PC-3 (cell line): ENCODE measurements around the gene ADGRF5. TPM values are rescaled to one million over a fixed set of nuclear protein-coding genes. Genes with fewer than 3 reads are reported as not detected.

Source experiments
- ATAC-seq: fragments of 200-7000 bp; cut with Tn5 transposase; 2 replicates; pipeline ENCODE4 v1.9.1; 2020; ENCODE audit warnings: mild to moderate bottlenecking, moderate library complexity
- BruUV-seq: library from RNA; stranded (reverse); fragments of 400-500 nt; replicated peaks from 2 replicates; lab custom pipeline; 2021; lab: Mats Ljungman, UMichigan
- CTCF ChIA-PET: fragments of 300-600 bp; sonication (Branson Sonifier 250); formaldehyde crosslinking; loops from one replicate; lab custom pipeline; 2022; ENCODE audit warnings: antibody characterized with exemption; lab: Charles Lee
- POLR2A ChIA-PET: fragments of 300-600 bp; sonication (Branson Sonifier 250); formaldehyde crosslinking; loops from one replicate; lab custom pipeline; 2022; ENCODE audit warnings: antibody characterized with exemption; ENCODE audit not compliant: unreplicated experiment; lab: Charles Lee
- DNase-seq: peaks from one replicate; pipeline ENCODE4 v3.0.0-alpha.2; 2015
- H2AFZ ChIP-seq: fragments of 300-600 bp; sonication (generic); 2 replicates; pipeline ENCODE4 v1.6.0; 2016; ENCODE audit warnings: antibody characterized with exemption, low read length
- H3F3A ChIP-seq: fragments of 300-600 bp; sonication (generic); one replicate; pipeline ENCODE4 v1.6.0; 2017; ENCODE audit warnings: antibody characterized with exemption, low read length, control low read depth, mild to moderate bottlenecking; ENCODE audit not compliant: unreplicated experiment
- H3K27ac ChIP-seq: fragments of 300-600 bp; sonication (generic); 2 replicates; pipeline ENCODE4 v1.5.1; 2016; ENCODE audit warnings: mild to moderate bottlenecking, low read length
- H3K27me3 ChIP-seq: fragments of 300-600 bp; sonication (generic); 2 replicates; pipeline ENCODE4 v1.6.1; 2016; ENCODE audit warnings: low read length, mixed read lengths
- H3K36me3 ChIP-seq: fragments of 300-600 bp; sonication (generic); 2 replicates; pipeline ENCODE4 v1.6.1; 2016; ENCODE audit warnings: low read depth, mixed run types, low read length, mixed read lengths
- H3K4me1 ChIP-seq: fragments of 300-600 bp; sonication (generic); 2 replicates; pipeline ENCODE4 v1.5.1; 2016; ENCODE audit warnings: low read length; ENCODE audit not compliant: insufficient read depth
- H3K4me2 ChIP-seq: fragments of 300-600 bp; sonication (generic); 2 replicates; pipeline ENCODE4 v1.6.0; 2016; ENCODE audit warnings: low read length
- H3K4me3 ChIP-seq: fragments of 300-600 bp; sonication (generic); 2 replicates; pipeline ENCODE4 v1.5.1; 2016; ENCODE audit warnings: mild to moderate bottlenecking, low read length, mixed read lengths
- H3K79me2 ChIP-seq: fragments of 300-600 bp; sonication (generic); 2 replicates; pipeline ENCODE4 v1.6.1; 2017; ENCODE audit warnings: low read length, mixed read lengths
- H3K9ac ChIP-seq: fragments of 300-600 bp; sonication (generic); 2 replicates; pipeline ENCODE4 v1.6.0; 2016; ENCODE audit warnings: mild to moderate bottlenecking, low read length
- H3K9me2 ChIP-seq: fragments of 300-600 bp; sonication (generic); replicated peaks from 2 replicates; pipeline ENCODE4 v1.6.1; 2016; ENCODE audit warnings: mixed run types, low read length, mixed read lengths
- H3K9me3 ChIP-seq: fragments of 300-600 bp; sonication (generic); 2 replicates; pipeline ENCODE4 v1.6.1; 2016; ENCODE audit warnings: low read length, mixed read lengths
- H4K20me1 ChIP-seq: fragments of 300-600 bp; sonication (generic); 2 replicates; pipeline ENCODE4 v1.6.1; 2016; ENCODE audit warnings: low read length, mixed read lengths
- EZH2 ChIP-seq: fragments of 300-600 bp; sonication (generic); IDR thresholded peaks from one replicate; pipeline ENCODE4 v1.6.1; 2017; ENCODE audit warnings: antibody characterized with exemption, mild to moderate bottlenecking, low read length; ENCODE audit not compliant: unreplicated experiment
- EZH2phosphoT487 ChIP-seq: fragments of 300-600 bp; sonication (generic); IDR thresholded peaks from 2 replicates; pipeline ENCODE4 v1.6.1; 2018; ENCODE audit warnings: mild to moderate bottlenecking, antibody characterized with exemption, low read length, borderline replicate concordance
- intact Hi-C: fragments of 100-400 bp; cut with micrococcal nuclease; formaldehyde crosslinking; loops from 2 replicates; pipeline ENCODE4 v1.9.0; 2023
- total RNA-seq: library from RNA; depleted of rRNA; stranded (reverse); fragments of >200 nt; gene quantifications from 2 replicates; pipeline ENCODE4 v1.2.3, GENCODE V29; 2014
- TF ChIP-seq, protein P1 (sequence below): fragments of 300-600 bp; sonication (generic); conservative IDR thresholded peaks from 2 replicates; pipeline ENCODE4 v1.5.1; 2017; ENCODE audit warnings: antibody characterized with exemption, low read depth, mild to moderate bottlenecking, low read length

Gene ADGRF5
- total RNA-seq, 1 experiment from 2014 or later, result 1.6 TPM

DNA sequence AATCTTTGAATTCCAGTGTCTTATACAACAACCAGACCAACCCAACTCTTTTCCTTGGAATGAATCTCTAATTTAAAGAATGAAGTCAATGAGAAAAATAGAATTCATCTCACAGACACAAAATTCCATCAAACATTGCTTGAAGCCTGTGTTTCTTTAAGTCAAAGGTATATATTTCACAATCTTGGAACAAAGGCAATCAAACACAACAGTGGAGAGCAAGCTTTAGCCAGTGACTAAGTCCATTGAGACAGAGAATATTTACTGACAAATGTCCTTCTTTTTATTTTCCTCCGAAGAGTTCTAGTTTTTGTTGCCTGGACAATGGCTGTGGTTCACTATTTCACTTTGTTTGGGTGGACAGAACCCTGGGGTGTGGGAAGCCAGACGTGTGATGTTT lies 92.8 kb downstream of the ADGRF5 start:
- Histone ChIP-seq H3K27ac (no peak overlapping the region), H2AFZ (no peak overlapping the region), H3K27me3 (no peaks in the 10 kb centered on the region), H3K9me2 (no peaks in the 10 kb centered on the region), H4K20me1 (no peaks in the 10 kb centered on the region), H3K9ac (no peak overlapping the region), H3K4me3 (no peak overlapping the region), H3K4me2 (no peak overlapping the region), H3K79me2 (no peaks in the 10 kb centered on the region), H3F3A (no peaks in the 10 kb centered on the region), H3K36me3 (no peaks in the 10 kb centered on the region), H3K4me1 (no peaks in the 10 kb centered on the region), H3K9me3 (no peaks in the 10 kb centered on the region)
- POLR2A ChIA-PET, result no interaction called here
- intact Hi-C loops, result no loop called here
- no peak for ATAC-seq
- TF ChIP-seq EZH2 (no peak), EZH2phosphoT487 (no peak)
- TF ChIP-seq, protein P1, sequence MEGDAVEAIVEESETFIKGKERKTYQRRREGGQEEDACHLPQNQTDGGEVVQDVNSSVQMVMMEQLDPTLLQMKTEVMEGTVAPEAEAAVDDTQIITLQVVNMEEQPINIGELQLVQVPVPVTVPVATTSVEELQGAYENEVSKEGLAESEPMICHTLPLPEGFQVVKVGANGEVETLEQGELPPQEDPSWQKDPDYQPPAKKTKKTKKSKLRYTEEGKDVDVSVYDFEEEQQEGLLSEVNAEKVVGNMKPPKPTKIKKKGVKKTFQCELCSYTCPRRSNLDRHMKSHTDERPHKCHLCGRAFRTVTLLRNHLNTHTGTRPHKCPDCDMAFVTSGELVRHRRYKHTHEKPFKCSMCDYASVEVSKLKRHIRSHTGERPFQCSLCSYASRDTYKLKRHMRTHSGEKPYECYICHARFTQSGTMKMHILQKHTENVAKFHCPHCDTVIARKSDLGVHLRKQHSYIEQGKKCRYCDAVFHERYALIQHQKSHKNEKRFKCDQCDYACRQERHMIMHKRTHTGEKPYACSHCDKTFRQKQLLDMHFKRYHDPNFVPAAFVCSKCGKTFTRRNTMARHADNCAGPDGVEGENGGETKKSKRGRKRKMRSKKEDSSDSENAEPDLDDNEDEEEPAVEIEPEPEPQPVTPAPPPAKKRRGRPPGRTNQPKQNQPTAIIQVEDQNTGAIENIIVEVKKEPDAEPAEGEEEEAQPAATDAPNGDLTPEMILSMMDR, result no peak
- no TSS peak for BruUV-seq
- CTCF ChIA-PET, result no interaction called here
- DNase-seq, result no peak

DNA sequence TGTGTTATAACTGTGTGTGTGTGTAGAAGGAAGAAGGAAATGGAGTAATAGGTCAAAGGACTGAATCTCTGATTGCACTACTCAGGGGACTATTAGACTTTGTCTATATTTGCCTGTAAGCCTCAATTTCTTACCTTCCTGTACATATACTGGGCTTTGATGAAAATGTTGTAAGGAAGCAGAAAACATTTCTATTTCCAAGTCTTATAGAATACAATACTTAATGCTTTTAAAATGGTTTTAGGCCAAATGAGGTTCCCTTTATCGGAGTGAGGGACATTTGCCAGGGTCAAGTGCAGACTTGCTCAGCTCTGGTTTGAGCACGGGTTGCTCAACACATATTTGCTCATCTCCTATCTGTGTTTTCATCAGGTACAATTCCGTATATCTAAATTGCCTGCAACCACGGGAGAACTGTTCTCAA lies 100.3 kb downstream of the ADGRF5 start:
- H2AFZ ChIP-seq, result no peak overlapping the region
- CTCF ChIA-PET, result no interaction called here

DNA sequence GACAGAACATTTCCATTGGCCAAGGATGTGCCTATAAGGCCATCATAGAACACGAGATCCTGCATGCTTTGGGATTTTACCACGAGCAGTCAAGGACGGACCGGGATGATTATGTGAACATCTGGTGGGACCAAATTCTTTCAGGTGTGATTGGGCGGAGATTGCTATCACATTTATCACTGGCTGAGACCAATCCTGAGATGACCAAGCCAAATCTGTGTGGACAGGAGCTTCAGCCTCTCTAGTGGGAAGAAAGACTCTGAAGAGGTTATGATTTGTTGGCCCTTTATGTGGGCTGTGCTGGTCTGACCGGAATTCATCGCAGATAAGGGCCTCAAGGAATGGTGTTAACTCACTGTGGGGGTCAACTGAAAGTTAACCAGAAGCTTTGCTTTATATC lies 102.2 kb downstream of the ADGRF5 start:
- Histone ChIP-seq H3K4me1 (0 out of 2 replicates have a peak, but pooled peaks cover 5% of the 10 kb centered on the region), H3K4me2 (no peak overlapping the region), H3K9me2 (no peaks in the 10 kb centered on the region), H3K27ac (no peak overlapping the region), H3K36me3 (no peaks in the 10 kb centered on the region), H3K9me3 (no peaks in the 10 kb centered on the region), H3K79me2 (no peaks in the 10 kb centered on the region), H3K4me3 (no peak overlapping the region), H3K27me3 (no peaks in the 10 kb centered on the region), H2AFZ (no peak overlapping the region), H3F3A (no peaks in the 10 kb centered on the region), H3K9ac (no peak overlapping the region), H4K20me1 (no peaks in the 10 kb centered on the region)
- POLR2A ChIA-PET, result no interaction called here
- DNase-seq (no peak), ATAC-seq (no peak)
- CTCF ChIA-PET, result no interaction called here
- TF ChIP-seq EZH2phosphoT487, result no peak
- no peak for TF ChIP-seq EZH2
- TF ChIP-seq, protein P1, result no peak
- BruUV-seq, result no TSS peak
- intact Hi-C loops, result no loop called here

More for the DNA sequence above, 100.3 kb downstream of the ADGRF5 start:
- POLR2A ChIA-PET, result no interaction called here
- Histone ChIP-seq H3K9me2 (no peaks in the 10 kb centered on the region), H3F3A (no peaks in the 10 kb centered on the region), H3K36me3 (no peaks in the 10 kb centered on the region), H3K4me2 (no peak overlapping the region), H4K20me1 (no peaks in the 10 kb centered on the region), H3K9me3 (no peaks in the 10 kb centered on the region), H3K4me3 (no peak overlapping the region), H3K27me3 (no peaks in the 10 kb centered on the region), H3K9ac (no peak overlapping the region), H3K4me1 (0 out of 2 replicates have a peak, but pooled peaks cover 4% of the 10 kb centered on the region), H3K27ac (no peak overlapping the region), H3K79me2 (no peaks in the 10 kb centered on the region)
- no peak for DNase-seq
- intact Hi-C loops, result no loop called here
- TF ChIP-seq EZH2phosphoT487 (no peak), EZH2 (no peak)
- TF ChIP-seq, protein P1, result no peak
- no TSS peak for BruUV-seq
- no peak for ATAC-seq
